ENCODE results near the gene ATXN10. TPM values are rescaled to one million over a fixed set of nuclear protein-coding genes. Genes with fewer than 3 reads are reported as not detected.

ATXN10 gene
- total and polyA plus RNA-seq, 2 of the 13 experiments (the other 11 are each of a cell fraction or from before 2014, with no cell fraction given): 60.1 to 194 TPM

GRCh38 chr22:45859231-45860161, 187.9 kb downstream of the ATXN10 start (continued):
- TF ChIP-seq ZHX1 (CRISPR knock-in tag; IDR thresholded peaks at IDR 0.05; ENCODE audit: low read depth) (peak; percentile 70; the same call in 1 of the 2 replicates), TEAD3 (CRISPR knock-in tag; optimal IDR thresholded peaks at IDR 0.05; ENCODE audit: borderline replicate concordance) (peak; percentile 62), SAP130 (CRISPR knock-in tag; IDR thresholded peaks at IDR 0.05; ENCODE audit: low read depth) (0 out of 2 replicates have a peak, but pooled peaks have one; percentile 43), CCDC6 (CRISPR knock-in tag; IDR thresholded peaks at IDR 0.05) (no peak), SALL1 (CRISPR knock-in tag; IDR thresholded peaks at IDR 0.05) (peak; percentile 35), HNF4A (CRISPR knock-in tag; IDR thresholded peaks at IDR 0.05) (peak; percentile 26; the same call in 1 of the 2 replicates), MED1 (CRISPR knock-in tag; IDR thresholded peaks at IDR 0.05) (no peak), CEBPG (CRISPR knock-in tag; IDR thresholded peaks at IDR 0.05) (peak; percentile 41), ZNF7 (CRISPR knock-in tag; IDR thresholded peaks at IDR 0.05) (peak; percentile 45; the same call in 1 of the 2 replicates), ZSCAN21 (CRISPR knock-in tag; IDR thresholded peaks at IDR 0.05; ENCODE audit: borderline replicate concordance) (0 out of 2 replicates have a peak, but pooled peaks have one; percentile 42), ZNF205 (CRISPR knock-in tag; IDR thresholded peaks at IDR 0.05) (peak; percentile 99), SP2 (CRISPR knock-in tag; IDR thresholded peaks at IDR 0.05) (no peak), FOXK1 (CRISPR knock-in tag; IDR thresholded peaks at IDR 0.05; ENCODE audit: borderline replicate concordance, low read depth) (no peak), CHD2 (IDR thresholded peaks at IDR 0.05; ENCODE audit: low read depth, low read length) (no peak), TBX3 (IDR thresholded peaks at IDR 0.05; ENCODE audit: borderline replicate concordance) (peak; percentile 84; the same call in 1 of the 2 replicates)
- TF ChIP-seq, protein P1, sequence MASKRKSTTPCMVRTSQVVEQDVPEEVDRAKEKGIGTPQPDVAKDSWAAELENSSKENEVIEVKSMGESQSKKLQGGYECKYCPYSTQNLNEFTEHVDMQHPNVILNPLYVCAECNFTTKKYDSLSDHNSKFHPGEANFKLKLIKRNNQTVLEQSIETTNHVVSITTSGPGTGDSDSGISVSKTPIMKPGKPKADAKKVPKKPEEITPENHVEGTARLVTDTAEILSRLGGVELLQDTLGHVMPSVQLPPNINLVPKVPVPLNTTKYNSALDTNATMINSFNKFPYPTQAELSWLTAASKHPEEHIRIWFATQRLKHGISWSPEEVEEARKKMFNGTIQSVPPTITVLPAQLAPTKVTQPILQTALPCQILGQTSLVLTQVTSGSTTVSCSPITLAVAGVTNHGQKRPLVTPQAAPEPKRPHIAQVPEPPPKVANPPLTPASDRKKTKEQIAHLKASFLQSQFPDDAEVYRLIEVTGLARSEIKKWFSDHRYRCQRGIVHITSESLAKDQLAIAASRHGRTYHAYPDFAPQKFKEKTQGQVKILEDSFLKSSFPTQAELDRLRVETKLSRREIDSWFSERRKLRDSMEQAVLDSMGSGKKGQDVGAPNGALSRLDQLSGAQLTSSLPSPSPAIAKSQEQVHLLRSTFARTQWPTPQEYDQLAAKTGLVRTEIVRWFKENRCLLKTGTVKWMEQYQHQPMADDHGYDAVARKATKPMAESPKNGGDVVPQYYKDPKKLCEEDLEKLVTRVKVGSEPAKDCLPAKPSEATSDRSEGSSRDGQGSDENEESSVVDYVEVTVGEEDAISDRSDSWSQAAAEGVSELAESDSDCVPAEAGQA (IDR thresholded peaks at IDR 0.05; ENCODE audit: low read depth): 0 out of 2 replicates have a peak, but pooled peaks have one; percentile 41
- TF ChIP-seq, protein P1 (CRISPR knock-in tag; IDR thresholded peaks at IDR 0.05; ENCODE audit: borderline replicate concordance): no peak
- TF ChIP-seq, protein P2, sequence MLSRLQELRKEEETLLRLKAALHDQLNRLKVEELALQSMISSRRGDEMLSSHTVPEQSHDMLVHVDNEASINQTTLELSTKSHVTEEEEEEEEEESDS (CRISPR knock-in tag; IDR thresholded peaks at IDR 0.05; ENCODE audit: borderline replicate concordance): no peak
- TF ChIP-seq, protein P3, sequence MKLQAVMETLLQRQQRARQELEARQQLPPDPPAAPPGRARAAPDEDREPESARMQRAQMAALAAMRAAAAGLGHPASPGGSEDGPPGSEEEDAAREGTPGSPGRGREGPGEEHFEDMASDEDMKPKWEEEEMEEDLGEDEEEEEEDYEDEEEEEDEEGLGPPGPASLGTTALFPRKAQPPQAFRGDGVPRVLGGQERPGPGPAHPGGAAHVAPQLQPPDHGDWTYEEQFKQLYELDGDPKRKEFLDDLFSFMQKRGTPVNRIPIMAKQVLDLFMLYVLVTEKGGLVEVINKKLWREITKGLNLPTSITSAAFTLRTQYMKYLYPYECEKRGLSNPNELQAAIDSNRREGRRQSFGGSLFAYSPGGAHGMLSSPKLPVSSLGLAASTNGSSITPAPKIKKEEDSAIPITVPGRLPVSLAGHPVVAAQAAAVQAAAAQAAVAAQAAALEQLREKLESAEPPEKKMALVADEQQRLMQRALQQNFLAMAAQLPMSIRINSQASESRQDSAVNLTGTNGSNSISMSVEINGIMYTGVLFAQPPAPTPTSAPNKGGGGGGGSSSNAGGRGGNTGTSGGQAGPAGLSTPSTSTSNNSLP (IDR thresholded peaks at IDR 0.05; ENCODE audit: low read depth, low read length): peak; percentile 45; the same call in 1 of the 2 replicates

Measured in HepG2 (cell line).